Measurements from ENCODE around the gene ITGA7.

The ITGA7 gene

DNA sequence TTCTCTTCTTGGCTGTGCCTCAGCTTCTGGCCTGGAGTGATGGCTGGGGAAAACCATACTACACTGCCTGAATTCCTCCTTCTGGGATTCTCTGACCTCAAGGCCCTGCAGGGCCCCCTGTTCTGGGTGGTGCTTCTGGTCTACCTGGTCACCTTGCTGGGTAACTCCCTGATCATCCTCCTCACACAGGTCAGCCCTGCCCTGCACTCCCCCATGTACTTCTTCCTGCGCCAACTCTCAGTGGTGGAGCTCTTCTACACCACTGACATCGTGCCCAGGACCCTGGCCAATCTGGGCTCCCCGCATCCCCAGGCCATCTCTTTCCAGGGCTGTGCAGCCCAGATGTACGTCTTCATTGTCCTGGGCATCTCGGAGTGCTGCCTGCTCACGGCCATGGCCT lies 70.9 kb downstream of the ITGA7 start, which contains the start of gene OR10P1:
TSS of gene OR10P1 (plus strand) at position 40 of the 400 bp plus-strand sequence. CDS start at position 40, 0 bp downstream.
- DNase-seq: no peak

DNA sequence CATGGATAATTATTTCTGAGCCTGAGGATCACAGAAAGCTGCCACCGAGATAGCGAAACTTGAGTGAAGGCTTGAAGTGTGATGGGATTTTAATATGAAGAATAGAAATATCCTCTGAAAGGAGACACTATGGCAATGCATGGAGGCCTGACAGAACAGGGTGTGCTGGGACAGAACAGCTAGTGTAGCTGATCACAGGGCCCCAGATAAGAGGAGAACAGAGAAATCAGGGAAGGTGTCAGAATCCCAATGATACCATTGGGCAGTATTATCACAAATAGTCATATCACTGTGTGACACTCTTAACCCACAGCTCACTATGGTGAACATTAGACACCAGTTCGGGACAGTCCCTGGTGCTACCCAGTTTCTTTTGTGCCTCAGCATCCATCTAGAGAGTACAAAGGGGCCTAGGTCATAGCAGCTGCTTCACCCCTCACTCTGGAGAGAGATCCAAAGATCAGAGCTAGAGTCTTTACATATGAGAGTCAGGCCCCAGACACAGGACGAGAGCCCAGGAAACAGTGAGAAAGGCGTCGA lies 71.5 kb downstream of the ITGA7 start:
- DNase-seq: no peak

Data from CD4-positive, alpha-beta T cell treated with Interferon gamma for 1 hour (primary cell).